OCI-LY7 (cell line): ENCODE results near the gene GPX7. TPM values are rescaled to one million over a fixed set of nuclear protein-coding genes. Genes with fewer than 3 reads are reported as not detected.

Experiments
- BruUV-seq: library from RNA; stranded (reverse); fragments of 400-500 nt; replicated peaks from 2 replicates; lab custom pipeline; 2021; lab: Mats Ljungman, UMichigan
- CTCF ChIA-PET: fragments of 300-600 bp; sonication (Branson Sonifier 250); formaldehyde crosslinking; loops from one replicate; lab custom pipeline; 2022; ENCODE audit warnings: antibody characterized with exemption; ENCODE audit not compliant: unreplicated experiment; lab: Charles Lee
- POLR2A ChIA-PET: fragments of 300-600 bp; sonication (Branson Sonifier 250); formaldehyde crosslinking; loops from one replicate; lab custom pipeline; 2022; ENCODE audit warnings: antibody characterized with exemption; lab: Charles Lee
- DNase-seq: peaks from one replicate; pipeline ENCODE4 v3.0.0-alpha.2; 2015; ENCODE audit warnings: low spot score
- H2AFZ ChIP-seq: fragments of 200-600 bp; sonication (generic), shearing (Covaris generic); 2 replicates; pipeline ENCODE4 v1.6.1; 2014; ENCODE audit warnings: mild to moderate bottlenecking, antibody characterized with exemption, low read length, moderate library complexity
- H3K27ac ChIP-seq: fragments of 200-600 bp; sonication (generic); 2 replicates; pipeline ENCODE4 v1.5.1; 2014; ENCODE audit warnings: mixed run types, low read depth, mild to moderate bottlenecking, moderate library complexity, low read length, inconsistent platforms; ENCODE audit not compliant: poor library complexity, severe bottlenecking
- H3K36me3 ChIP-seq: fragments of 200-600 bp; sonication (generic); 2 replicates; pipeline ENCODE4 v1.6.1; 2014; ENCODE audit warnings: mild to moderate bottlenecking, antibody characterized with exemption, low read length, moderate library complexity, mixed read lengths; ENCODE audit not compliant: insufficient read depth
- H3K4me1 ChIP-seq: fragments of 200-600 bp; sonication (generic); 2 replicates; pipeline ENCODE4 v1.5.1; 2014; ENCODE audit warnings: mild to moderate bottlenecking, low read length; ENCODE audit not compliant: insufficient read depth, poor library complexity, severe bottlenecking
- H3K4me2 ChIP-seq: fragments of 200-600 bp; sonication (generic); 2 replicates; pipeline ENCODE4 v1.6.1; 2014; ENCODE audit warnings: mild to moderate bottlenecking, low read length
- H3K4me3 ChIP-seq: fragments of 200-600 bp; sonication (generic); 2 replicates; pipeline ENCODE4 v1.5.1; 2014; ENCODE audit warnings: mild to moderate bottlenecking, low read depth, low read length; ENCODE audit not compliant: poor library complexity, severe bottlenecking
- H3K79me2 ChIP-seq: fragments of 200-600 bp; sonication (generic); 2 replicates; pipeline ENCODE4 v1.6.1; 2016; ENCODE audit warnings: low read depth, mild to moderate bottlenecking, low read length, moderate library complexity, mixed read lengths; ENCODE audit not compliant: insufficient read depth
- H3K9me2 ChIP-seq: fragments of 200-600 bp; sonication (generic); 2 replicates; pipeline ENCODE4 v1.6.1; 2016; ENCODE audit warnings: mild to moderate bottlenecking, low read length, mixed read lengths; ENCODE audit not compliant: insufficient read depth
- H3K9me3 ChIP-seq: fragments of 200-600 bp; sonication (generic); 2 replicates; pipeline ENCODE4 v1.6.1; 2014; ENCODE audit warnings: mild to moderate bottlenecking, mixed run types, low read length, mixed read lengths
- H4K20me1 ChIP-seq: fragments of 200-600 bp; sonication (generic); 2 replicates; pipeline ENCODE4 v1.6.1; 2014; ENCODE audit warnings: mild to moderate bottlenecking, antibody characterized with exemption, low read length, moderate library complexity, mixed read lengths; ENCODE audit not compliant: insufficient read depth
- CTCF ChIP-seq: fragments of 200-600 bp; sonication (generic); conservative IDR thresholded peaks from 2 replicates; pipeline ENCODE4 v1.5.1; 2014; ENCODE audit warnings: mild to moderate bottlenecking, antibody characterized with exemption, low read length, moderate library complexity, mixed read lengths
- EZH2phosphoT487 ChIP-seq: fragments of 200-600 bp; sonication (generic); IDR thresholded peaks from 2 replicates; pipeline ENCODE4 v1.6.1; 2018; ENCODE audit warnings: low read depth, borderline replicate concordance, mild to moderate bottlenecking, mixed run types, antibody characterized with exemption, low read length, moderate library complexity, mixed read lengths
- intact Hi-C: fragments of 100-400 bp; cut with micrococcal nuclease; formaldehyde crosslinking; loops from one replicate; pipeline ENCODE4 v1.10.0; 2022; ENCODE audit not compliant: unreplicated experiment
- total RNA-seq, 2 experiments: library from RNA; depleted of rRNA in 1 of 2; stranded (reverse); fragments of >200 nt in 1 of 2; shearing (Covaris generic) in 1 of 2; gene quantifications; 2 replicates each; pipeline ENCODE4 v1.2.3, GENCODE V29; 2014 to 2022

The GPX7 gene
- total RNA-seq, 2 experiments from 2014 or later, result not detected

- Histone ChIP-seq H3K9me3 (peaks cover 17% of the 10 kb centered on the region), H3K27ac (no peak overlapping the region), H3K4me3 (no peak overlapping the region), H2AFZ (no peak overlapping the region), H3K36me3 (no peaks in the 10 kb centered on the region), H3K79me2 (no peaks in the 10 kb centered on the region), H3K9me2 (no peaks in the 10 kb centered on the region), H4K20me1 (no peaks in the 10 kb centered on the region), H3K4me2 (no peak overlapping the region), H3K4me1 (peaks cover 3% of the 10 kb centered on the region)
- DNase-seq, result no peak
- ChIA-PET CTCF (no interaction called here), POLR2A (interaction anchor here (0.6 to 1.7 kb wide), 2 partner anchors 10 to 167 kb away, joined by 5 to 11 read pairs; no protein-coding TSS in a partner anchor)
- BruUV-seq, result no TSS peak
- no peak for TF ChIP-seq CTCF
- intact Hi-C loops, result no loop called here
Measured at GRCh38 chr1:52623812-52624211, 21.6 kb downstream of the GPX7 start.

GRCh38 chr1:52627028-52627427 lies 24.9 kb downstream of the GPX7 start:
- H3K4me3 ChIP-seq, result no peak overlapping the region
- no peak overlapping the region for H3K4me2 ChIP-seq
- no peaks in the 10 kb centered on the region for H3K79me2 ChIP-seq
- no peak overlapping the region for H2AFZ ChIP-seq
- no peaks in the 10 kb centered on the region for H4K20me1 ChIP-seq
- H3K27ac ChIP-seq, result no peak overlapping the region
- CTCF ChIA-PET, result no interaction called here
- POLR2A ChIA-PET, result interaction anchor here (0.7 to 3.7 kb wide), 2 partner anchors 9 to 1177 kb away, joined by 8 to 16 read pairs; no protein-coding TSS in a partner anchor
- DNase-seq, result no peak
- peaks cover 16% of the 10 kb centered on the region for H3K4me1 ChIP-seq
- BruUV-seq, result no TSS peak
- peaks cover 17% of the 10 kb centered on the region for H3K9me3 ChIP-seq
- intact Hi-C loops, result no loop called here
- no peaks in the 10 kb centered on the region for H3K9me2 ChIP-seq
- TF ChIP-seq EZH2phosphoT487, result no peak
- no peak for TF ChIP-seq CTCF
- no peaks in the 10 kb centered on the region for H3K36me3 ChIP-seq

- H3K9me3 ChIP-seq, result peaks cover 6% of the 10 kb centered on the region
- no peak overlapping the region; the same call in 1 of the 2 replicates for H3K4me2 ChIP-seq
- no peaks in the 10 kb centered on the region for H4K20me1 ChIP-seq
- intact Hi-C loops, result no loop called here
- TF ChIP-seq CTCF (no peak), EZH2phosphoT487 (no peak)
- DNase-seq, result no peak
- H3K4me3 ChIP-seq, result no peak overlapping the region
- ChIA-PET POLR2A (interaction anchor here (1.3 to 1.7 kb wide), 2 partner anchors 13 to 19 kb away, joined by 4 to 5 read pairs; no protein-coding TSS in a partner anchor), CTCF (no interaction called here)
- no peaks in the 10 kb centered on the region for H3K9me2 ChIP-seq
- no peak overlapping the region for H2AFZ ChIP-seq
- no peaks in the 10 kb centered on the region for H3K79me2 ChIP-seq
- no TSS peak for BruUV-seq
- H3K4me1 ChIP-seq, result peaks cover 33% of the 10 kb centered on the region
- H3K36me3 ChIP-seq, result no peaks in the 10 kb centered on the region
- no peak overlapping the region for H3K27ac ChIP-seq
Measured at GRCh38 chr1:52628614-52629324, 26.6 kb downstream of the GPX7 start.
